ENCODE data around the gene PIP5K1B. TPM values are rescaled to one million over a fixed set of nuclear protein-coding genes. Genes with fewer than 3 reads are reported as not detected.

Gene PIP5K1B
- total and polyA plus RNA-seq, 2 experiments from 2014 or later = 3.7 to 10.2 TPM

GRCh38 chr9:68780720-68781119 is 75.7 kb downstream of the PIP5K1B start:
- H3K4me1 ChIP-seq (ENCODE audit: insufficient read depth) = peaks cover 31% of the 10 kb centered on the region
- H3K79me2 ChIP-seq = peaks cover 45% of the 10 kb centered on the region
- H3K27ac ChIP-seq = peak overlapping the region; percentile 92

DNA sequence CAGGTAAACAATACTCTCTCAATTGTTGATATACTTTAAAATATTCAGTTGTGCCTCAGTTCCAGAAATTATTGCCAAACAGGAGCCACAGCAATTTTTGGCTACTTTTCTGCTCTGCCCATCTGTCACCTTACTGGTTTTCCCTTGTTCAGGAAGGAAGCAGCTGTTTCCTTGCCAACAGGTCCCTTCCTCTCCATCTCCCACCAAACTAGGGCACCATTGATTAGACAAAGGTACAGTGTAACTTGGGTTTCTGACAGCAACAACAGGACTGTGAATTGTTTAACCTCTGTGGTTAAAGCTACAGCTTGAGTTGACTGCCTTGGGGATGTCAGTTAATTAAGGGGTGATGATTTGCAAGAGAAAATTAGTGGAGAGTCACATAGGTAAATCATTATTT is 76.9 kb downstream of the PIP5K1B start:
- H3K4me2 ChIP-seq = peak overlapping the region; percentile 92
- DNase-seq (ENCODE audit: low spot score) = no peak
- peaks cover 22% of the 10 kb centered on the region for H4K20me1 ChIP-seq (ENCODE audit: insufficient read depth, poor library complexity, severe bottlenecking)
- no peak overlapping the region for H2AFZ ChIP-seq
- peaks cover 47% of the 10 kb centered on the region for H3K79me2 ChIP-seq
- H3K27me3 ChIP-seq = no peaks in the 10 kb centered on the region
- peaks cover 31% of the 10 kb centered on the region for H3K4me1 ChIP-seq (ENCODE audit: insufficient read depth)
- H3K9me3 ChIP-seq (ENCODE audit: low read depth) = no peaks in the 10 kb centered on the region
- H3K27ac ChIP-seq = no peak overlapping the region
- TF ChIP-seq CTCF (IDR thresholded peaks at IDR 0.05; ENCODE audit: poor library complexity) (no peak), EZH2 (IDR thresholded peaks at IDR 0.05; ENCODE audit: borderline replicate concordance) (no peak), EZH2phosphoT487 (IDR thresholded peaks at IDR 0.05; ENCODE audit: low read depth, severe bottlenecking, unreplicated experiment) (no peak)
- H3K4me3 ChIP-seq = peak overlapping the region; percentile 41
- no peaks in the 10 kb centered on the region for H3K9me2 ChIP-seq (replicated peaks; ENCODE audit: insufficient read depth)
- H3K36me3 ChIP-seq (replicated peaks; ENCODE audit: insufficient read depth, low read depth) = no peaks in the 10 kb centered on the region

More at GRCh38 chr9:68780720-68781119, 75.7 kb downstream of the PIP5K1B start:
- Histone ChIP-seq H3K27me3 (no peaks in the 10 kb centered on the region), H2AFZ (peak overlapping the region; percentile 20), H4K20me1 (ENCODE audit: insufficient read depth, poor library complexity, severe bottlenecking) (peaks cover 22% of the 10 kb centered on the region), H3K4me2 (peak overlapping the region; percentile 92), H3K9me2 (replicated peaks; ENCODE audit: insufficient read depth) (no peaks in the 10 kb centered on the region), H3K4me3 (peak overlapping the region; percentile 41), H3K36me3 (replicated peaks; ENCODE audit: insufficient read depth, low read depth) (no peaks in the 10 kb centered on the region), H3K9me3 (ENCODE audit: low read depth) (no peaks in the 10 kb centered on the region)
- TF ChIP-seq CTCF (IDR thresholded peaks at IDR 0.05; ENCODE audit: poor library complexity) (no peak), EZH2phosphoT487 (IDR thresholded peaks at IDR 0.05; ENCODE audit: low read depth, severe bottlenecking, unreplicated experiment) (no peak), EZH2 (IDR thresholded peaks at IDR 0.05; ENCODE audit: borderline replicate concordance) (no peak)
- WGBS (ENCODE audit: low lambda C conversion rate, missing lambda C conversion rate) = 28% methylated on average over 7 of the region's 7 CpGs
- peak; percentile 35 for DNase-seq (ENCODE audit: low spot score)

DNA sequence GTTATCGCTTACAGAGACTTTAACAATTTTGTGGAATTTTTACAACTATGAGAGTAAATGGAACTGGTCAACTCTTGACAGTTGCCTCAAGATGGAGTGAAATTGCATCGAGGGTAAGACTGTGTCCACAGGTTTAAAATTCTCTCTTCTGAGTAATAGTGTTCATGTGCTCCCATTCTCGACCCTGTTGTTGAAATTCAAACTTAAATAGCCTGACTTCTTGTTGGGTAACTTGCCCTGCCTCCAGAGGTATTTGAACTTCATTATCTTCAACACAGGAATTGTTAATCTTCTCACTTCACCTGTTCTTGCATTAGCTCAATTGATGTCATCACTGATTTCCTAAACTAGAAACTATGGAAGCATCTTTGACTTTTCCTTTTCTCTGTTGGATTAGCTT is 77.5 kb downstream of the PIP5K1B start:
- peak overlapping the region; percentile 92 for H3K4me2 ChIP-seq
- H4K20me1 ChIP-seq (ENCODE audit: insufficient read depth, poor library complexity, severe bottlenecking) = peaks cover 22% of the 10 kb centered on the region
- WGBS (ENCODE audit: low lambda C conversion rate, missing lambda C conversion rate) = 66% methylated on average over 3 of the region's 3 CpGs
- TF ChIP-seq EZH2 (IDR thresholded peaks at IDR 0.05; ENCODE audit: borderline replicate concordance) (no peak), CTCF (IDR thresholded peaks at IDR 0.05; ENCODE audit: poor library complexity) (no peak), EZH2phosphoT487 (IDR thresholded peaks at IDR 0.05; ENCODE audit: low read depth, severe bottlenecking, unreplicated experiment) (no peak)
- H3K4me1 ChIP-seq (ENCODE audit: insufficient read depth) = peaks cover 31% of the 10 kb centered on the region
- H3K9me3 ChIP-seq (ENCODE audit: low read depth) = no peaks in the 10 kb centered on the region
- DNase-seq (ENCODE audit: low spot score) = no peak
- peaks cover 47% of the 10 kb centered on the region for H3K79me2 ChIP-seq
- no peak overlapping the region for H3K4me3 ChIP-seq
- no peak overlapping the region for H3K27ac ChIP-seq
- H2AFZ ChIP-seq = no peak overlapping the region
- no peaks in the 10 kb centered on the region for H3K36me3 ChIP-seq (replicated peaks; ENCODE audit: insufficient read depth, low read depth)
- no peaks in the 10 kb centered on the region for H3K9me2 ChIP-seq (replicated peaks; ENCODE audit: insufficient read depth)
- no peaks in the 10 kb centered on the region for H3K27me3 ChIP-seq

DNA sequence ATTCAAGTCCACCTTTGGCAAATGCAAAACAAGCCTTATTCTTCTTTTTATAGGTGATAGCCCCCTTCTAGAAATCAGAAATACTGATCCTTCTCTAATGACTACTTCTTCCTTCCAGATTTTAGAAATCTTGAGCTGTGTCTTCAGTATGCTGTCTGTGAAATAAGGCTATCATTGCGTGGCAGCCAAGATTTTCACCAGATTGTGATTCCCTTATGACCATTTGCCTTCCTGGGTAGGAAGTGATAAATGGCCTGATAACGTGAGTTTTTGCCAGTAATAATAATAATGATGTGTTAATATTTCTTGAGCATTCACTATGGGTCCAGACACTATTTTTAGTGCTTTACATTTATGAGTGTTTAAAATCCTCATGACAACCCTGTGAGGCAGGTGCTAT is 80.9 kb downstream of the PIP5K1B start:
- TF ChIP-seq EZH2 (IDR thresholded peaks at IDR 0.05; ENCODE audit: borderline replicate concordance) (no peak), CTCF (IDR thresholded peaks at IDR 0.05; ENCODE audit: poor library complexity) (no peak), EZH2phosphoT487 (IDR thresholded peaks at IDR 0.05; ENCODE audit: low read depth, severe bottlenecking, unreplicated experiment) (no peak)
- Histone ChIP-seq H3K9me3 (ENCODE audit: low read depth) (no peaks in the 10 kb centered on the region), H2AFZ (no peak overlapping the region), H3K36me3 (replicated peaks; ENCODE audit: insufficient read depth, low read depth) (no peaks in the 10 kb centered on the region), H3K79me2 (peaks cover 41% of the 10 kb centered on the region), H3K9me2 (replicated peaks; ENCODE audit: insufficient read depth) (no peaks in the 10 kb centered on the region), H3K27ac (no peak overlapping the region), H3K4me3 (no peak overlapping the region), H3K27me3 (no peaks in the 10 kb centered on the region), H4K20me1 (ENCODE audit: insufficient read depth, poor library complexity, severe bottlenecking) (peaks cover 19% of the 10 kb centered on the region), H3K4me1 (ENCODE audit: insufficient read depth) (peaks cover 29% of the 10 kb centered on the region), H3K4me2 (no peak overlapping the region)
- DNase-seq (ENCODE audit: low spot score) = no peak
- WGBS (ENCODE audit: low lambda C conversion rate, missing lambda C conversion rate) = 76% methylated on average over 2 of the region's 2 CpGs

Data from hepatocyte (in vitro differentiated cells).